Adipocyte (in vitro differentiated cells): Measurements from ENCODE around the gene TEFM.

Source experiments
- DNase-seq: peaks from one replicate; pipeline ENCODE4 v3.0.0-alpha.2; 2015; ENCODE audit warnings: low read depth
- H3K27me3 ChIP-seq: replicated peaks from 2 replicates; pipeline ENCODE4 v1.7.0; 2013; ENCODE audit warnings: mild to moderate bottlenecking, low read length, moderate library complexity; ENCODE audit not compliant: control insufficient read depth, insufficient read depth
- H3K36me3 ChIP-seq: 2 replicates; pipeline ENCODE4 v1.7.0; 2013; ENCODE audit warnings: low read length, mild to moderate bottlenecking, moderate library complexity; ENCODE audit not compliant: control insufficient read depth, insufficient read depth, severe bottlenecking
- H3K4me1 ChIP-seq: 2 replicates; pipeline ENCODE4 v1.7.0; 2013; ENCODE audit warnings: mild to moderate bottlenecking, low read length, moderate library complexity; ENCODE audit not compliant: control insufficient read depth, insufficient read depth
- H3K4me3 ChIP-seq: 2 replicates; pipeline ENCODE4 v1.7.0; 2013; ENCODE audit warnings: mild to moderate bottlenecking, low read length, moderate library complexity
- H3K9ac ChIP-seq: 2 replicates; pipeline ENCODE4 v1.7.0; 2013; ENCODE audit warnings: mild to moderate bottlenecking, low read length, moderate library complexity
- H3K9me3 ChIP-seq: 2 replicates; pipeline ENCODE4 v1.7.0; 2013; ENCODE audit warnings: mild to moderate bottlenecking, low read length, moderate library complexity; ENCODE audit not compliant: control insufficient read depth

Gene TEFM

DNA sequence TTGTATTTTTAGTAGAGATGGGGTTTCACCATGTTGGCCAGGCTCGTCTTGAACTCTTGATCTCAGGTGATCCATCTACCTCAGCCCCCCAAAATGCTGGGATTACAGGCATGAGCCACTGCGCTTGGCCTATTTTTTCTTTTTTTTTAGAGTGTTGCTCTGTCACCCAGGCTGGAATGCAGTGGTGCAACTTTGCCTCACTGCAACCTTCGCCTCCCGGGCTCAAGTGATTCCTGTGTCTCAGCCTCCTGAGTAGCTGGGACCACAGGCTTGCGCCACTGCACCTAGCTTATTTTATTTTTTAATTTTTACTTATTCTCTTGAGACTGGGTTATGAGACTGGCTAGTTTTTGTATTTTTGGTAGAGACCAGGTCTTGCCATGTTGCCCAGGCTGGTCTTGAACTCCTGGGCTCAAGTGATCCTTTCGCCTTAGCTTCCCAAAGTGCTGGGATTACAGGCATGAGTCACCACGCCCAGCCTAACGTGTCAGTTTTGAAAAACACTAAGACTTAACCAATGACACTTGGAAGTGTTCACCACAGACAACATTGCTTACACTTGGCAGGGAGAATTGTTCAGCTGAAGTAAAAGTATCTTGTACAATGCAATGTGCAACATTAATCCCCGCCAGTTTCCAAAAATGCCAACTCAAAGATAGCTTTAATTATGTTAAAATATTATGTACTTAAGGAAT is 47.3 kb downstream of the TEFM start:
- Histone ChIP-seq H3K4me1 (no peaks in the 10 kb centered on the region), H3K36me3 (no peaks in the 10 kb centered on the region), H3K9ac (no peak overlapping the region), H3K27me3 (no peaks in the 10 kb centered on the region), H3K4me3 (no peak overlapping the region), H3K9me3 (no peaks in the 10 kb centered on the region)
- no peak for DNase-seq

DNA sequence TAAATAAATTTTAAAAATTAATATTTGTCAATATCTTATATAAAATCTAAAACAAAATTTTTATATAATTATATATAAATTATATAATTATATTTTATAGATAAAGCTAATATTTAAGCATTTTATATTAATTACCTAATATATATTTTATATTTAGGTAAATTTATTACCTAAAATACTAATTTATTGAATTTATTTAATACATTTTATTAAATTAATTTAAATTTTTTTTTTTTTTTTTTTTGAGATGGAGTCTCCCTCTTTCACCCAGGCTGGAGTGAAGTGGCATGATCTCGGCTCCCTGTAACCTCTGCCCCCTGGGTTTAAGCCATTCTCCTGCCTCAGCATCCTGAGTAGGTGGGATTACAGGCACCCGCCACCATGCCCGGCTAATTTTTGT is 51.9 kb downstream of the TEFM start:
- no peaks in the 10 kb centered on the region for H3K9me3 ChIP-seq
- H3K4me3 ChIP-seq: no peak overlapping the region
- no peaks in the 10 kb centered on the region for H3K4me1 ChIP-seq
- no peaks in the 10 kb centered on the region for H3K27me3 ChIP-seq
- no peak overlapping the region for H3K9ac ChIP-seq
- DNase-seq: no peak
- no peaks in the 10 kb centered on the region for H3K36me3 ChIP-seq
